Sigmoid colon (tissue), 7 donors: ENCODE data around the gene CABLES2. TPM values are rescaled to one million over a fixed set of nuclear protein-coding genes. Genes with fewer than 3 reads are reported as not detected.

Experiments
- DNase-seq: peaks from one replicate; pipeline ENCODE4 v3.0.0-alpha.2; 2019
- H3K27ac ChIP-seq, 4 donors: fragments of 200-600 bp; sonication (generic); one replicate each; pipeline ENCODE4 v1.5.1; 2016 to 2019; ENCODE audit warnings: mild to moderate bottlenecking in 1 of 4
- H3K27me3 ChIP-seq, 3 donors: fragments of 200-600 bp; sonication (generic); one replicate each; pipeline ENCODE4 v1.5.1; 2019; ENCODE audit warnings: mild to moderate bottlenecking in 1 of 3
- H3K36me3 ChIP-seq, 4 donors: fragments of 200-600 bp; sonication (generic); one replicate each; pipeline ENCODE4 v1.5.1; 2016 to 2019
- H3K4me1 ChIP-seq, 4 donors: fragments of 200-600 bp; sonication (generic); one replicate each; pipeline ENCODE4 v1.5.1; 2017 to 2019
- H3K4me3 ChIP-seq, 4 donors: fragments of 200-600 bp; sonication (generic); one replicate each; pipeline ENCODE4 v1.5.1; 2017 to 2019; ENCODE audit warnings: mild to moderate bottlenecking in 2 of 4, moderate library complexity in 1 of 4
- H3K9me3 ChIP-seq, 4 donors: fragments of 200-600 bp in 3 of 4; sonication (generic) in 3 of 4; one replicate each; pipeline versions ENCODE4 v1.5.1 to v1.6.1; 2013 to 2019
- CTCF ChIP-seq, 4 experiments: fragments of 450-650 bp in 3 of 4; fragments of 200-600 bp in 1 of 4; IDR thresholded peaks; one replicate each; pipeline ENCODE4 v1.5.1; 2016 to 2019; ENCODE audit warnings: antibody characterized with exemption in 4 of 4, mild to moderate bottlenecking in 3 of 4, moderate library complexity in 2 of 4
- EP300 ChIP-seq, 4 donors: sonication (generic); formaldehyde crosslinking; IDR thresholded peaks; one replicate each; pipeline ENCODE4 v1.6.1; 2017; ENCODE audit warnings: antibody characterized with exemption in 4 of 4
- POLR2A ChIP-seq, 2 donors: fragments of 450-650 bp; IDR thresholded peaks; one replicate each; pipeline ENCODE4 v1.6.1; 2016; ENCODE audit warnings: antibody characterized with exemption in 2 of 2, mild to moderate bottlenecking in 2 of 2, moderate library complexity in 2 of 2
- POLR2AphosphoS5 ChIP-seq, 4 donors: sonication (generic); formaldehyde crosslinking; IDR thresholded peaks; one replicate each; pipeline ENCODE4 v1.6.1; 2017; ENCODE audit warnings: antibody characterized with exemption in 4 of 4
- WGBS, 2 donors: extraction: QIAGEN DNeasy Blood & Tissue Kit; methylation state at CpG; one replicate each; pipeline ENCODE4 v1.1.7; 2013; 5-methylcytosine and 5-hydroxymethylcytosine counted together
- intact Hi-C: fragments of 100-400 bp; cut with DNase I; formaldehyde crosslinking; loops from one replicate; pipeline ENCODE4 v1.15.1; 2023
- polyA plus RNA-seq, 3 donors: library from polyadenylated mRNA; stranded (reverse); fragments of 200-250 nt; gene quantifications; one replicate each; pipeline ENCODE4 v1.2.3, GENCODE V29; 2013
- total RNA-seq, 4 donors: library from RNA; depleted of rRNA; stranded (reverse); fragments of >200 nt; gene quantifications; one replicate each; pipeline ENCODE4 v1.1.0, GENCODE V29; 2016
- donor health status: healthy with polysubstance abuse.
- donor health status: Bipolar disorder and iron deficiency.
- donor health status: healthy.

The CABLES2 gene
- total and polyA plus RNA-seq, 7 donors = 1.8 to 6.9 (median 3.6) TPM

GRCh38 chr20:62393335-62393665 lies 13.8 kb downstream of the CABLES2 start:
- Histone ChIP-seq H3K4me3 (no peak overlapping the region), H3K9me3 (no peaks in the 10 kb centered on the region), H3K4me1 (peaks cover 0 to 4% (median 2%) of the 10 kb centered on the region in 4 donors), H3K27me3 (no peaks in the 10 kb centered on the region), H3K36me3 (peaks cover 0 to 69% (median 13%) of the 10 kb centered on the region in 4 donors), H3K27ac (no peak overlapping the region)
- WGBS, 2 donors = 82 to 90% methylated on average over 12 of the region's 12 CpGs
- no peak for TF ChIP-seq POLR2A (IDR thresholded peaks at IDR 0.05)
- intact Hi-C loops = no loop called here
- DNase-seq = no peak

- no peak for TF ChIP-seq POLR2AphosphoS5 (IDR thresholded peaks at IDR 0.05)
- Histone ChIP-seq H3K27ac (no peak overlapping the region), H3K27me3 (no peaks in the 10 kb centered on the region), H3K36me3 (peaks cover 0 to 75% (median 14%) of the 10 kb centered on the region in 4 donors), H3K4me1 (peaks cover 0 to 9% (median 7%) of the 10 kb centered on the region in 4 donors), H3K9me3 (no peaks in the 10 kb centered on the region), H3K4me3 (no peak overlapping the region)
- 90 to 94% methylated on average over 21 of the region's 21 CpGs for WGBS, 2 donors
- intact Hi-C loops = no loop called here
- no peak for DNase-seq
Measured at GRCh38 chr20:62392621-62393334, 14.3 kb downstream of the CABLES2 start.

- H3K27me3 ChIP-seq = no peaks in the 10 kb centered on the region
- peaks cover 0 to 14% (median 12%) of the 10 kb centered on the region in 4 donors for H3K4me1 ChIP-seq
- no peak for DNase-seq
- H3K36me3 ChIP-seq = peaks cover 0 to 75% (median 14%) of the 10 kb centered on the region in 4 donors
- intact Hi-C loops = no loop called here
- TF ChIP-seq CTCF (IDR thresholded peaks at IDR 0.05) (no peak), POLR2A (IDR thresholded peaks at IDR 0.05) (no peak), EP300 (IDR thresholded peaks at IDR 0.05) (no peak), POLR2AphosphoS5 (IDR thresholded peaks at IDR 0.05) (no peak)
- H3K4me3 ChIP-seq = no peak overlapping the region
- no peak overlapping the region for H3K27ac ChIP-seq
- H3K9me3 ChIP-seq = no peaks in the 10 kb centered on the region
- 88 to 95% methylated on average over 10 of the region's 10 CpGs for WGBS, 2 donors
Measured at GRCh38 chr20:62392077-62392418, 15.0 kb downstream of the CABLES2 start.

GRCh38 chr20:62391165-62392076 lies 15.7 kb downstream of the CABLES2 start:
- peaks cover 0 to 14% (median 12%) of the 10 kb centered on the region in 4 donors for H3K4me1 ChIP-seq
- WGBS, 2 donors = 88 to 89% methylated on average over 44 of the region's 44 CpGs
- peaks cover 0 to 75% (median 14%) of the 10 kb centered on the region in 4 donors for H3K36me3 ChIP-seq
- intact Hi-C loops = no loop called here
- no peaks in the 10 kb centered on the region for H3K27me3 ChIP-seq
- H3K9me3 ChIP-seq = no peaks in the 10 kb centered on the region
- TF ChIP-seq EP300 (IDR thresholded peaks at IDR 0.05) (no peak), CTCF (IDR thresholded peaks at IDR 0.05) (no peak), POLR2A (IDR thresholded peaks at IDR 0.05) (no peak), POLR2AphosphoS5 (IDR thresholded peaks at IDR 0.05) (no peak)
- no peak for DNase-seq
- no peak overlapping the region for H3K4me3 ChIP-seq
- H3K27ac ChIP-seq = no peak overlapping the region

- H3K27ac ChIP-seq = no peak overlapping the region
- peaks cover 0 to 22% (median 21%) of the 10 kb centered on the region in 4 donors for H3K4me1 ChIP-seq
- H3K27me3 ChIP-seq = no peaks in the 10 kb centered on the region
- H3K9me3 ChIP-seq = no peaks in the 10 kb centered on the region
- WGBS, 2 donors = 86 to 89% methylated on average over 29 of the region's 29 CpGs
- intact Hi-C loops = no loop called here
- no peak for DNase-seq
- H3K4me3 ChIP-seq = no peak overlapping the region
- TF ChIP-seq POLR2A (IDR thresholded peaks at IDR 0.05) (no peak), POLR2AphosphoS5 (IDR thresholded peaks at IDR 0.05) (no peak), CTCF (IDR thresholded peaks at IDR 0.05) (no peak), EP300 (IDR thresholded peaks at IDR 0.05) (no peak)
- H3K36me3 ChIP-seq = peaks cover 0 to 66% (median 14%) of the 10 kb centered on the region in 4 donors
Measured at GRCh38 chr20:62390317-62391164, 16.5 kb downstream of the CABLES2 start.
